T-helper 1 cell treated with Interleukin-12 subunit alpha and Interleukin-12 subunit beta and Interleukin-4 antibody, amounts not matched to agents 30 μg/mL and 1 μg/mL, for 36 hours (primary cell): ENCODE measurements around the gene C8G.
A peak's percentile ranks its signal among the peaks of the same experiment; 100 is the strongest.

Source experiments
- H3K27ac Mint-ChIP-seq: one replicate; pipeline ENCODE4 v1.8.0; 2021; ENCODE audit warnings: mild to moderate bottlenecking, mixed read lengths
- H3K27me3 Mint-ChIP-seq: one replicate; pipeline ENCODE4 v1.8.0; 2021; ENCODE audit warnings: low read depth, mixed read lengths
- H3K36me3 Mint-ChIP-seq: one replicate; pipeline ENCODE4 v1.8.0; 2021; ENCODE audit warnings: low read depth, mixed read lengths
- H3K4me1 Mint-ChIP-seq: one replicate; pipeline ENCODE4 v1.8.0; 2021; ENCODE audit warnings: low read depth, mixed read lengths
- H3K4me3 Mint-ChIP-seq: one replicate; pipeline ENCODE4 v1.8.0; 2021; ENCODE audit warnings: mild to moderate bottlenecking, moderate library complexity, mixed read lengths
- H3K9me3 Mint-ChIP-seq: one replicate; pipeline ENCODE4 v1.8.0; 2021; ENCODE audit warnings: mixed read lengths

The C8G gene

GRCh38 chr9:136913701-136914438, 31.2 kb upstream of the C8G start:
- peaks cover 47% of the 10 kb centered on the region for H3K36me3 Mint-ChIP-seq
- no peaks in the 10 kb centered on the region for H3K9me3 Mint-ChIP-seq
- no peaks in the 10 kb centered on the region for H3K27me3 Mint-ChIP-seq
- H3K27ac Mint-ChIP-seq, result no peak overlapping the region
- H3K4me1 Mint-ChIP-seq, result peaks cover 3% of the 10 kb centered on the region
- no peak overlapping the region for H3K4me3 Mint-ChIP-seq

GRCh38 chr9:136915632-136916329, 29.3 kb upstream of the C8G start:
- no peaks in the 10 kb centered on the region for H3K27me3 Mint-ChIP-seq
- H3K4me1 Mint-ChIP-seq, result no peaks in the 10 kb centered on the region
- peaks cover 49% of the 10 kb centered on the region for H3K36me3 Mint-ChIP-seq
- no peak overlapping the region for H3K27ac Mint-ChIP-seq
- no peaks in the 10 kb centered on the region for H3K9me3 Mint-ChIP-seq
- no peak overlapping the region for H3K4me3 Mint-ChIP-seq

DNA sequence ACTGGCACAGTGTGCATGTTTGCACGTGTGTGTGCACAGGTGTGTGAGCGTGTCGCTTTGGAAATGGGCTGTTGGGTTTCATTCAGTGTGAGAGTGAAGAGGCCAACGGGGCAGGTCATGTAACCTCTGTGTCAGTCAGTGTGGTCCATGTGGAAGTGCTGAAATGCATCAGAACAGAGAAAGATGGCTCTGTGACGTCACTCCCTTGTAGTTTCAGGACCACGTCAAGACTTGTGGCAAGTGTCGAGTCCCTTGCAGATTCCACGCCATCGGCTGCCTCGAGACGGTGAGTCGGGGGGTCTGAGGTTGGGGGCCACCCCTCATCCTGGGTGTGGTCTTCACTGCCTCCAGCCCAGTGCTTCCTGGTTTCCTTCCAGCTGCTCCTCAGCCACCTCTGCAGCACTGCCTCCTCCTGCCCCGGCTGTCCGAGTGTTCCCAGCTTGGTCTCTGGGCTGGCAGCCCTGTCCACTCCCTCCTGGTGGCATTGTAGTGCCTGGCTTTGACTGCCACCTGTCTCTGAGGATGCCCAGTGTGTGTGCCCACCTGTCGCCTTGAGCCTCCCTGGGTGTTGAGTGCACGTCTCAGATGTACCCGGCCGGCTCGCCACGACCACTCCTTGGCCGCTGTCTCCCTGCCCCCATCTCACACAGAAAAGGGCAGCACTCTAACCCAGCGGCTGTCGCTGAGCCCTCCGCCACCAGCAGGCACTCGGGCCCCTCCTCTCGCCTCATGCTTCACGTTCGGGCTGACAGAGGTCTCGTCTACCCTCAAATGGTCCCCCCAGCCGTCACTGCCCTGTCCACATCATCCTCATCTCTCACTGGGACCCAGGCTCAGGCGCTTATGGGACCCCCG, 28.5 kb upstream of the C8G start:
- no peak overlapping the region for H3K27ac Mint-ChIP-seq
- peaks cover 48% of the 10 kb centered on the region for H3K36me3 Mint-ChIP-seq
- H3K27me3 Mint-ChIP-seq, result no peaks in the 10 kb centered on the region
- no peaks in the 10 kb centered on the region for H3K4me1 Mint-ChIP-seq
- H3K4me3 Mint-ChIP-seq, result no peak overlapping the region
- H3K9me3 Mint-ChIP-seq, result no peaks in the 10 kb centered on the region

GRCh38 chr9:136917902-136918301, 27.1 kb upstream of the C8G start:
- H3K36me3 Mint-ChIP-seq, result peaks cover 49% of the 10 kb centered on the region
- H3K27me3 Mint-ChIP-seq, result no peaks in the 10 kb centered on the region
- no peak overlapping the region for H3K27ac Mint-ChIP-seq

DNA sequence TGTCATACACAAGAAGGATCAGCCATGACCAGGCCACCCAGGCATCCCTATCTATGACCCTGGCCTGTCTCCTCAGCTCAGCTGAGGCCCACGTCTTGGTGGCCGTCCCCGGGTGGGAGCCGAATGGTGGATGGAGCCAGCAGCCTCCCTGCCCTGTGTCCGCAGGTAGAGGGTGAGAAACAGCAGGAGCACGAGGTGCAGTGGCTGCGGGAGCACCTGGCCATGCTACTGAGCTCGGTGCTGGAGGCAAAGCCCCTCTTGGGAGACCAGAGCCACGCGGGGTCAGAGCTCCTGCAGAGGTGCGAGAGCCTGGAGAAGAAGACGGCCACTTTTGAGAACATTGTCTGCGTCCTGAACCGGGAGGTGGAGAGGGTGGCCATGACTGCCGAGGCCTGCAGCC, 25.0 kb upstream of the C8G start:
- H3K36me3 Mint-ChIP-seq, result peaks cover 47% of the 10 kb centered on the region
- no peaks in the 10 kb centered on the region for H3K27me3 Mint-ChIP-seq
- H3K9me3 Mint-ChIP-seq, result no peaks in the 10 kb centered on the region
- peaks cover 3% of the 10 kb centered on the region for H3K4me1 Mint-ChIP-seq
- no peak overlapping the region for H3K27ac Mint-ChIP-seq
- no peak overlapping the region for H3K4me3 Mint-ChIP-seq

More at GRCh38 chr9:136917902-136918301, 27.1 kb upstream of the C8G start:
- H3K9me3 Mint-ChIP-seq, result no peaks in the 10 kb centered on the region
- H3K4me3 Mint-ChIP-seq, result no peak overlapping the region
- no peaks in the 10 kb centered on the region for H3K4me1 Mint-ChIP-seq

- no peak overlapping the region for H3K27ac Mint-ChIP-seq
- no peaks in the 10 kb centered on the region for H3K27me3 Mint-ChIP-seq
- peaks cover 3% of the 10 kb centered on the region for H3K4me1 Mint-ChIP-seq
- H3K9me3 Mint-ChIP-seq, result no peaks in the 10 kb centered on the region
- H3K36me3 Mint-ChIP-seq, result peaks cover 41% of the 10 kb centered on the region
- no peak overlapping the region for H3K4me3 Mint-ChIP-seq
Observed at GRCh38 chr9:136920734-136921231, 24.3 kb upstream of the C8G start.

GRCh38 chr9:136921307-136921706, 23.7 kb upstream of the C8G start:
- Mint-ChIP-seq H3K4me3 (no peak overlapping the region), H3K36me3 (peaks cover 37% of the 10 kb centered on the region), H3K9me3 (no peaks in the 10 kb centered on the region), H3K27ac (no peak overlapping the region), H3K27me3 (no peaks in the 10 kb centered on the region), H3K4me1 (peaks cover 3% of the 10 kb centered on the region)

GRCh38 chr9:136921718-136922117, 23.3 kb upstream of the C8G start:
- Mint-ChIP-seq H3K4me3 (no peak overlapping the region), H3K9me3 (no peaks in the 10 kb centered on the region), H3K27me3 (no peaks in the 10 kb centered on the region), H3K36me3 (peaks cover 37% of the 10 kb centered on the region), H3K27ac (no peak overlapping the region), H3K4me1 (peaks cover 3% of the 10 kb centered on the region)

- H3K9me3 Mint-ChIP-seq, result no peaks in the 10 kb centered on the region
- H3K4me1 Mint-ChIP-seq, result peaks cover 3% of the 10 kb centered on the region
- no peaks in the 10 kb centered on the region for H3K27me3 Mint-ChIP-seq
- H3K4me3 Mint-ChIP-seq, result no peak overlapping the region
- no peak overlapping the region for H3K27ac Mint-ChIP-seq
- H3K36me3 Mint-ChIP-seq, result peaks cover 34% of the 10 kb centered on the region
Observed at GRCh38 chr9:136922540-136922939, 22.5 kb upstream of the C8G start.

GRCh38 chr9:136923881-136924280, 21.2 kb upstream of the C8G start:
- Mint-ChIP-seq H3K36me3 (peaks cover 38% of the 10 kb centered on the region), H3K27ac (no peak overlapping the region), H3K4me3 (no peak overlapping the region), H3K9me3 (no peaks in the 10 kb centered on the region), H3K4me1 (peaks cover 4% of the 10 kb centered on the region), H3K27me3 (no peaks in the 10 kb centered on the region)

- no peak overlapping the region for H3K27ac Mint-ChIP-seq
- H3K4me1 Mint-ChIP-seq, result peaks cover 6% of the 10 kb centered on the region
- peaks cover 34% of the 10 kb centered on the region for H3K36me3 Mint-ChIP-seq
- no peak overlapping the region for H3K4me3 Mint-ChIP-seq
- no peaks in the 10 kb centered on the region for H3K9me3 Mint-ChIP-seq
- no peaks in the 10 kb centered on the region for H3K27me3 Mint-ChIP-seq
Observed at GRCh38 chr9:136925414-136926153, 19.5 kb upstream of the C8G start.

- H3K27me3 Mint-ChIP-seq, result no peaks in the 10 kb centered on the region
- peaks cover 33% of the 10 kb centered on the region for H3K36me3 Mint-ChIP-seq
- H3K4me1 Mint-ChIP-seq, result peaks cover 6% of the 10 kb centered on the region
- peak overlapping the region; percentile 52 for H3K27ac Mint-ChIP-seq
- H3K9me3 Mint-ChIP-seq, result no peaks in the 10 kb centered on the region
- no peak overlapping the region for H3K4me3 Mint-ChIP-seq
Observed at GRCh38 chr9:136926154-136926704, 18.8 kb upstream of the C8G start.

DNA sequence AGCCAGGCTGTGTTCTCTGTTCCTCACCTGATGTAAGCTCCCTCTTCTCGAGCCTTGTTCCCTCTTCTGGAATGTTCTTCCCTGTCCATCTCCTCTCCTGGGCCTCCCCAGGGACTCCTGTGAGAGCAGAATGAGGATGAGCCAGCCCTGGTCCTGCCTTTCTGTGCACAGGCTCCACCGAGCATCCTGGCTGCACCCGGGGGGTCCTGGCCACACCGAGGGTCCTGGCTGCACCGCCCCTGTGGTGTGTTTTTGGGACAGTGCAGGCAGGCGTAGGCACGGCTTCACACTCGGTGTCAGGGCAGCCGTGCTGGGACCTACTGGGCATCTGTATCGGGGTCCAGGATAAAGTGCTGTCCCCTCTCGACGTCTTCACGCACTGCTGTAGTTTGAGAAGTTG, 18.3 kb upstream of the C8G start:
- Mint-ChIP-seq H3K27me3 (no peaks in the 10 kb centered on the region), H3K36me3 (peaks cover 34% of the 10 kb centered on the region), H3K27ac (peak overlapping the region; percentile 52), H3K4me1 (peaks cover 6% of the 10 kb centered on the region), H3K9me3 (no peaks in the 10 kb centered on the region), H3K4me3 (no peak overlapping the region)
